Tibial artery (tissue), 4 donors: ENCODE results near the gene HOXD10.

Experiments
- DNase-seq, 2 donors: peaks; one replicate each; pipeline ENCODE4 v3.0.0-alpha.2; 2019
- H3K27ac ChIP-seq, 2 donors: fragments of 200-600 bp; sonication (generic) in 1 of 2; 1 replicate in 1 of 2; 2 replicates in 1 of 2; pipeline ENCODE4 v1.5.1; 2018 to 2019; ENCODE audit warnings: mild to moderate bottlenecking in 1 of 2
- H3K27me3 ChIP-seq, 2 donors: fragments of 200-600 bp; sonication (generic) in 1 of 2; one replicate each; pipeline versions ENCODE4 v1.5.1 to v1.6.0; 2016 to 2019
- H3K36me3 ChIP-seq, 3 donors: fragments of 200-600 bp; sonication (generic) in 2 of 3; one replicate each; pipeline ENCODE4 v1.5.1; 2016 to 2019; ENCODE audit warnings: mild to moderate bottlenecking in 2 of 3
- H3K4me1 ChIP-seq, 4 donors: fragments of 200-600 bp; sonication (generic) in 2 of 4; 1 replicate in 3 of 4; 2 replicates in 1 of 4; pipeline ENCODE4 v1.5.1; 2016 to 2019
- H3K4me3 ChIP-seq, 2 donors: fragments of 200-600 bp; sonication (generic) in 1 of 2; 1 replicate in 1 of 2; 2 replicates in 1 of 2; pipeline ENCODE4 v1.5.1; 2018 to 2019; ENCODE audit warnings: mild to moderate bottlenecking in 2 of 2
- H3K9me3 ChIP-seq, 3 donors: fragments of 200-600 bp; sonication (generic) in 1 of 3; one replicate each; pipeline ENCODE4 v1.5.1; 2016 to 2019
- intact Hi-C: fragments of 100-400 bp; cut with DNase I; formaldehyde crosslinking; loops from one replicate; pipeline ENCODE4 v1.15.0; 2023; ENCODE audit warnings: low total_unique reads
- TF ChIP-seq, protein P1 (sequence below), 2 experiments: fragments of 200-600 bp in 1 of 2; fragments of 450-650 bp in 1 of 2; IDR thresholded peaks; one replicate each; pipeline ENCODE4 v1.5.1; 2017 to 2019; ENCODE audit warnings: antibody characterized with exemption in 2 of 2, mild to moderate bottlenecking in 1 of 2, moderate library complexity in 1 of 2

Gene HOXD10

DNA sequence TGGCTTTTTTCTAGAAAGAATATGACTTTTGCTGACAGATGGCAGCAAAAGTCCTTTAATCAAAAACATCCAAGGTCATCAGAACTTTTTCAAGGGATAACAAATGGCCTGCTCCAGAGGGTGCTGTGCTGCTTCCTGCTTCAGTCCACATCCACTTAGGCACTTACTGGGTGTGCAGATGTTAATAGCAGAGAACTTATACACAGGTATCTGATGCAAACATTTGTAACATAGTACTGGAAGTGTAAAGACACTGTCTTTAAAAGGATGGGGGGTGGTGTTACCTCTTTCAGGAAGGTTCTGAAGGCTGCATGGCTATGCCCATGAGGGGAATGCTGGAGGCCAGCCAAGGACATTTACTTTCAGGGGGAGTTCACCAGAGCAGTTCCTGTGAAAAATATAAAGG, 18.5 kb downstream of the HOXD10 start:
- no peak overlapping the region for H3K4me3 ChIP-seq
- H3K27ac ChIP-seq, result peak overlapping the region in 1 of 2 donors; percentile 85
- peaks cover 0 to 34% of the 10 kb centered on the region in 2 donors for H3K27me3 ChIP-seq
- H3K9me3 ChIP-seq, result no peaks in the 10 kb centered on the region
- DNase-seq, result no peak
- TF ChIP-seq, protein P1, sequence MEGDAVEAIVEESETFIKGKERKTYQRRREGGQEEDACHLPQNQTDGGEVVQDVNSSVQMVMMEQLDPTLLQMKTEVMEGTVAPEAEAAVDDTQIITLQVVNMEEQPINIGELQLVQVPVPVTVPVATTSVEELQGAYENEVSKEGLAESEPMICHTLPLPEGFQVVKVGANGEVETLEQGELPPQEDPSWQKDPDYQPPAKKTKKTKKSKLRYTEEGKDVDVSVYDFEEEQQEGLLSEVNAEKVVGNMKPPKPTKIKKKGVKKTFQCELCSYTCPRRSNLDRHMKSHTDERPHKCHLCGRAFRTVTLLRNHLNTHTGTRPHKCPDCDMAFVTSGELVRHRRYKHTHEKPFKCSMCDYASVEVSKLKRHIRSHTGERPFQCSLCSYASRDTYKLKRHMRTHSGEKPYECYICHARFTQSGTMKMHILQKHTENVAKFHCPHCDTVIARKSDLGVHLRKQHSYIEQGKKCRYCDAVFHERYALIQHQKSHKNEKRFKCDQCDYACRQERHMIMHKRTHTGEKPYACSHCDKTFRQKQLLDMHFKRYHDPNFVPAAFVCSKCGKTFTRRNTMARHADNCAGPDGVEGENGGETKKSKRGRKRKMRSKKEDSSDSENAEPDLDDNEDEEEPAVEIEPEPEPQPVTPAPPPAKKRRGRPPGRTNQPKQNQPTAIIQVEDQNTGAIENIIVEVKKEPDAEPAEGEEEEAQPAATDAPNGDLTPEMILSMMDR (IDR thresholded peaks at IDR 0.05), result no peak
- H3K36me3 ChIP-seq, result no peaks in the 10 kb centered on the region
- intact Hi-C loops, result no loop called here
- H3K4me1 ChIP-seq, result peaks cover 0 to 52% (median 30%) of the 10 kb centered on the region in 4 donors

DNA sequence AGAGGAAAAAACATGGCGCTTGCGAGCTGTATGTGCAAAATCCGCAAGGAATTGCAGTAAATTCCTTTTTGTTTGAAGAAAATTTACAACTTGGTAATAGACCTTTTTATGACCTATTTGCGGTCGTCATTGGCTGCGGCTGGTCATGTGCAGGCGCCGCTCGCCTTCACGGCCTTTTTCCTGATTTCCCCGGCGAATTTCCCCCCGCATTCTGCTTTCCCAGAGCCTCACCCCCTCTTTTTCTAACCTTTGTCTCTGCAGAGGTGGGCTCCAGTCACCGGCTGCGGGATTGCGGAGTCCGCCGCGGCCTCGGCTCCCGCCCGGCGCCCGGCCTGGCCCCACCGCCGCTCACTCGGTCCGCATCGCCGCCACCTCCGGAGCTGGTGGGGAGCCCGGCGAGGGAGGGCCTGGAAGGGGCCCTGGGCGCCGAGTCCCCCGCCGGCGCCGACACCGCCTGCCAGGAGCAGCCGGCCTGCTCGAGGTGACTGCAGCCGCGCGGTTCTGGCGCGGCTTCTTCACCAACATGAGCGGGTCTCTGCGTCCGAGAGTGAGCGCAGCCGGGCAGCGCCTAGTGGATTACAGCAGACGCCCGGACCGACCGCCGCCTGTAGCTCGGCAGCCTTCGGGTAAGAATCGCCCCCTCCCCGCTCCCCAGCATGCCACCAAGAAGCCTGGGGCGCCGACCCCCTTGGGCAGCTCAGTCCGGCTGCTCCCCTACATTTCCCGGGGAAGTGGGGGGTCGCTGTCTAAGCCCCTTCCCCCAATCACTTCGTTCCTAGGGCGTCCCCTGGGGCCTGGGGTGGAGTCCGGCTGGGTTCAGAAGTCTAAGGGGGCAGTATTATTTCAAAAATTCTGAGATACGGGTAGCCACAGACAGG, 20.0 kb downstream of the HOXD10 start:
- DNase-seq, result peak in 1 of 2 donors; percentile 39
- H3K27ac ChIP-seq, result peak overlapping the region; percentile 85 to 90
- intact Hi-C loops, result no loop called here

DNA sequence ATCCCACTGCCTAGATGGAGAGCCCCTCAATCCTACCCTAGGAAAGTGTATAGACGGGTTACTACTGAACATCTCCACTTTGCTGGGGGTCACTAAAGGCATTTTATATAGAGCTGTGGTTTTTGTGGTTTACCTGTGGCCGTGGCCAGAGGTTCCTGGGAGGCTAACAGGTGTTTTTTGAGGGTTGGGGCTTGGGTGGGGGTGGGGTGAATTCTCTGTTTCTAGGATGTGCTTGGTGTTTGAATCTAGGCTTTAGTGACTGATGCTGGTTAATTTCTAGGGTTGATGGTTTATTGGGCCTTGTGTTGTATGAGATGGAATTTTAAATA, 20.6 kb downstream of the HOXD10 start:
- peak overlapping the region; percentile 64 to 66 for H3K4me3 ChIP-seq
- H3K27ac ChIP-seq, result peak overlapping the region; percentile 85 to 90
- H3K27me3 ChIP-seq, result peaks cover 0 to 22% of the 10 kb centered on the region in 2 donors
- TF ChIP-seq, protein P1 (IDR thresholded peaks at IDR 0.05), result no peak
- no peak for DNase-seq
- H3K4me1 ChIP-seq, result peaks cover 0 to 49% (median 29%) of the 10 kb centered on the region in 4 donors
- intact Hi-C loops, result no loop called here
- H3K36me3 ChIP-seq, result no peaks in the 10 kb centered on the region
- no peaks in the 10 kb centered on the region for H3K9me3 ChIP-seq

More for the DNA sequence above, 20.0 kb downstream of the HOXD10 start:
- H3K4me3 ChIP-seq, result peak overlapping the region; percentile 64 to 66
- TF ChIP-seq, protein P1 (IDR thresholded peaks at IDR 0.05), result no peak
- peaks cover 0 to 49% (median 29%) of the 10 kb centered on the region in 4 donors for H3K4me1 ChIP-seq
- no peaks in the 10 kb centered on the region for H3K36me3 ChIP-seq
- H3K9me3 ChIP-seq, result no peaks in the 10 kb centered on the region
- H3K27me3 ChIP-seq, result peaks cover 0 to 22% of the 10 kb centered on the region in 2 donors

DNA sequence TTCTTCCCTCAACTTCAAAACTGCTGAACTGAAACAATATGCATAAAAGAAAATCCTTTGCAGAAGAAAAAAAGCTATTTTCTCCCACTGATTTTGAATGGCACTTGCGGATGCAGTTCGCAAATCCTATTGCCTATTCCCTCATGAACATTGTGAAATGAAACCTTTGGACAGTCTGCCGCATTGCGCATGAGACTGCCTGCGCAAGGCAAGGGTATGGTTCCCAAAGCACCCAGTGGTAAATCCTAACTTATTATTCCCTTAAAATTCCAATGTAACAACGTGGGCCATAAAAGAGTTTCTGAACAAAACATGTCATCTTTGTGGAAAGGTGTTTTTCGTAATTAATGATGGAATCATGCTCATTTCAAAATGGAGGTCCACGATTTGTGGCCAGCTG, 21.3 kb downstream of the HOXD10 start:
- H3K4me3 ChIP-seq, result no peak overlapping the region
- intact Hi-C loops, result no loop called here
- H3K27ac ChIP-seq, result no peak overlapping the region
- H3K4me1 ChIP-seq, result peaks cover 0 to 46% (median 26%) of the 10 kb centered on the region in 4 donors
- H3K36me3 ChIP-seq, result no peaks in the 10 kb centered on the region
- TF ChIP-seq, protein P1 (IDR thresholded peaks at IDR 0.05), result no peak
- peaks cover 0 to 16% of the 10 kb centered on the region in 2 donors for H3K27me3 ChIP-seq
- no peak for DNase-seq
- H3K9me3 ChIP-seq, result no peaks in the 10 kb centered on the region

DNA sequence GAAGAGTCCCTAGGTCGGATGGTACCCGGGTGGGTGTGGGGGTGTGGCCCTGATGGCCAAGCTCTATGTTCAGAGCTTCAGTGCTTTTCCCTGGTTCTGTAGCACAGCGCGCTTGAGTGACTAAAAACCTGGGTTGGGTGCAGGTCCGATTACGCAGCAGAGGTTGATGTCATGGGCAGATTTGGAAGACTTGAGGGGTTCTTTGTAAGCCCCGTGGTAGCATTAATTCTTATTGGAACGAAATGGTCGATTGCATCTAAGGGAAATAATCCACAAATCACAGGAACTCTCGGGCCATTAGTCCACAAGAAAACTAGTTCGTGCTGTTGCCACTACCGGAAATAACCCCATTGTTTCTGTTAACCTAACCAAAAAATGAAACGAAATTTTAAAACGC, 21.9 kb downstream of the HOXD10 start:
- TF ChIP-seq, protein P1 (IDR thresholded peaks at IDR 0.05), result no peak
- peak overlapping the region in 1 of 2 donors; percentile 57 for H3K27ac ChIP-seq
- peak overlapping the region in 1 of 2 donors; percentile 57 for H3K4me3 ChIP-seq
- H3K4me1 ChIP-seq, result peaks cover 0 to 40% (median 23%) of the 10 kb centered on the region in 4 donors
- peak in 1 of 2 donors; percentile 19 for DNase-seq
- no peaks in the 10 kb centered on the region for H3K36me3 ChIP-seq
- intact Hi-C loops, result no loop called here
- H3K9me3 ChIP-seq, result no peaks in the 10 kb centered on the region
- H3K27me3 ChIP-seq, result peaks cover 0 to 16% of the 10 kb centered on the region in 2 donors
